Fibroblast of mammary gland (primary cell): ENCODE data around the gene NRXN3.
"Not testable (repeated sequence)": the region's sequence is repeated elsewhere in the genome, so short reads cannot be mapped to it uniquely, and the experiment has no call there.

Experiments
- DNase-seq: peaks from one replicate; pipeline ENCODE4 v3.0.0-alpha.2; 2010; ENCODE audit warnings: low read depth
- H3K4me3 ChIP-seq: 2 replicates; pipeline ENCODE4 v1.5.1; 2011; ENCODE audit warnings: low read depth, mild to moderate bottlenecking, low read length, moderate library complexity; ENCODE audit not compliant: control insufficient read depth
- TF ChIP-seq, protein P1 (sequence below): conservative IDR thresholded peaks from 2 replicates; pipeline ENCODE4 v1.5.1; 2011; ENCODE audit warnings: low read depth, low read length, inconsistent platforms; ENCODE audit not compliant: control insufficient read depth, insufficient read depth

The NRXN3 gene

DNA sequence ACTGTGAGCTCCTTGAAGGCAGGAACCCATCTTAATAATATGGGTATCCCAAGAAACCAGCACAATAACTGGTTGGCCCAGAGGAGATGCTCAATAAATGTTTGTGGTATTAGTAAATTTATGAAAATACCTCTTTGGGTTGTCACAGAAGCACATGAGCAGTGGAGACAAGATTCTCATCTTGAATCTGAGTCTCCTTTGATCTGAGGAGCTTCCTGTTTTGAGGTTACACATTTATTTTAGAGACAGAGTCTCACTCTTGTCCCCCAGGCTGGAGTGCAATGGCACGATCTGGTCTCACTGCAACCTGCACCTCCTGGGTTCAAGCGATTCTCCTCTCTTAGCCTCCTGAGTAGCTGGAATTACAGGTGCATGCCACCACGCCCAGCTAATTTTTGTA lies 247.4 kb downstream of the NRXN3 start:
- TF ChIP-seq, protein P1, sequence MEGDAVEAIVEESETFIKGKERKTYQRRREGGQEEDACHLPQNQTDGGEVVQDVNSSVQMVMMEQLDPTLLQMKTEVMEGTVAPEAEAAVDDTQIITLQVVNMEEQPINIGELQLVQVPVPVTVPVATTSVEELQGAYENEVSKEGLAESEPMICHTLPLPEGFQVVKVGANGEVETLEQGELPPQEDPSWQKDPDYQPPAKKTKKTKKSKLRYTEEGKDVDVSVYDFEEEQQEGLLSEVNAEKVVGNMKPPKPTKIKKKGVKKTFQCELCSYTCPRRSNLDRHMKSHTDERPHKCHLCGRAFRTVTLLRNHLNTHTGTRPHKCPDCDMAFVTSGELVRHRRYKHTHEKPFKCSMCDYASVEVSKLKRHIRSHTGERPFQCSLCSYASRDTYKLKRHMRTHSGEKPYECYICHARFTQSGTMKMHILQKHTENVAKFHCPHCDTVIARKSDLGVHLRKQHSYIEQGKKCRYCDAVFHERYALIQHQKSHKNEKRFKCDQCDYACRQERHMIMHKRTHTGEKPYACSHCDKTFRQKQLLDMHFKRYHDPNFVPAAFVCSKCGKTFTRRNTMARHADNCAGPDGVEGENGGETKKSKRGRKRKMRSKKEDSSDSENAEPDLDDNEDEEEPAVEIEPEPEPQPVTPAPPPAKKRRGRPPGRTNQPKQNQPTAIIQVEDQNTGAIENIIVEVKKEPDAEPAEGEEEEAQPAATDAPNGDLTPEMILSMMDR = no peak
- no peak overlapping the region for H3K4me3 ChIP-seq
- DNase-seq = no peak

DNA sequence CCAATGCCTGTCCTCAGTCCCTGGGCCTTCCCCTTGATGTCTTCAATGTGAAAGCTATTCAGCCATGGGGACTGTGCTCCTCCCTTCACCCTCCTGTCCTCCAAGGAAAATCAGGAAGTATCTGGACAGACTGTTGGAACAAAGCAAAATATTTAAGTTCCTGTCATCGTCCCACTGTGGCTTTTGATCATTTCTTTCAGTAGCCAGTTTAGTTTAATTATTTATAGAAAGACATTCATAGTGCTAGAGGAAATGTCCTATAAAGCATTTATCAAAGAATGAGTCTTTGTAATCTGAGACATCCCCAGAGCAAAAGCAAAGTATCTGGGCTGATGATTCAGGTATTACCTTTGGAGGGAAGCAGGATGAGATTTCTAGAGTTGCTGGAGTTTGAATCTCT lies 254.1 kb downstream of the NRXN3 start:
- TF ChIP-seq, protein P1 = no peak
- no peak for DNase-seq
- no peak overlapping the region for H3K4me3 ChIP-seq

DNA sequence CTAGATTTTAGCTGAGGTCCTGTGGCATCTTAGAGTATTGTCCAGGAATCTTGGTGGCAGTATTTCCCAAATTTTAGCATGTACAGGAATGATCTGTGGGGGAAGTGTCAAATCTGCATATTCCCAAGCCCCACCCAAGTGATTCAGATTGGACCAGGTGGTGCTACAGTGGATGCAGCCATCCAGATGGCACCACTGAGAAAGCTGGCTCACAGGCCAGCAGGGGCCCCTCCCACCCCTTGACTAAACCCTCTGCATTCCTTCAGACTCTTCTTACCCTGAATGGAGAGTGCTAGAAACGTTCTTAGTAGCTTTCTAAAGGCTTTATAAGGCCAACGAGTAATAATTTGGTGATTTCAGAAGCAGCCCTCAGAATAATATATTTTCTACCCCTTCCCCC lies 255.2 kb downstream of the NRXN3 start:
- no peak overlapping the region for H3K4me3 ChIP-seq
- peak; percentile 20 for DNase-seq
- TF ChIP-seq, protein P1 = no peak

DNA sequence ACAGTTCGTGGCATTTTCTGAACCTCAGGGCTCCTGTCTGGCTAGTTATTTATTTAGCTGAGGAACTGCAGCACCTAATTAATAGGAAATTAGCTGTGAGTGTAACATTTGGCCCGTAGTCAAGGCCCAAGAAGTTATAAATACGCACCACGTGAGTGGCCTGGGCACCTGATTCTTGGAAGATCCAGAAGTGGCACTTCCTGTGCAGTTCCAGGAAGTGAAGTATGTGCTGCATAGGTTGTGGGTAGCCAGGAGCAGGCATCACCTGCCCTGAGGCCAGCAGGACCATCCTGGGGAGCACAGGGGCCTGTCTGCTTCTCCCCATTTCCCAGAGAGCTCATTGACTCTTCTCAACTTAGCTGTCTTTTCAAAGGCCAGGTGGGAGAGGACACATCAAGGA lies 255.6 kb downstream of the NRXN3 start:
- TF ChIP-seq, protein P1 = no peak
- no peak for DNase-seq
- H3K4me3 ChIP-seq = no peak overlapping the region

DNA sequence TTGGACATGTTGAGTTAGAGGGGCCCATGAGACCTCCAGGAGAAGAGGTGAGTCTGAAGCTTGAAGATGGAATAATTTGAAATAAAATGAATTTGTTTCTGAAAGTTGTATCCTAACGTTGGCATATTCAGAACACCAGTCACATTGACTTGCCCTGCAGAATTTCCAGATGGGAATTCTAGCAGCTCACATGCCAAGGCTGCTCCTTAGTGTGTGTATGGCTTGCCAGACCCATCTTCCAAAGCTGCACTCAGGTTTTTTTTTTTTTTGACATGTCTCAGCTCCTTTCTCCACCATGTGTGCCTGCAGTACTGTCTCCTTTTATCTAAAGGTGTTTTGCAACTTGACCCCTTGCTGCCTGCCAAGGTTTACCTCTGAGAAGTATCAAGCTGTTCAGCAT lies 261.9 kb downstream of the NRXN3 start:
- DNase-seq = no peak
- TF ChIP-seq, protein P1 = no peak
- no peak overlapping the region for H3K4me3 ChIP-seq

DNA sequence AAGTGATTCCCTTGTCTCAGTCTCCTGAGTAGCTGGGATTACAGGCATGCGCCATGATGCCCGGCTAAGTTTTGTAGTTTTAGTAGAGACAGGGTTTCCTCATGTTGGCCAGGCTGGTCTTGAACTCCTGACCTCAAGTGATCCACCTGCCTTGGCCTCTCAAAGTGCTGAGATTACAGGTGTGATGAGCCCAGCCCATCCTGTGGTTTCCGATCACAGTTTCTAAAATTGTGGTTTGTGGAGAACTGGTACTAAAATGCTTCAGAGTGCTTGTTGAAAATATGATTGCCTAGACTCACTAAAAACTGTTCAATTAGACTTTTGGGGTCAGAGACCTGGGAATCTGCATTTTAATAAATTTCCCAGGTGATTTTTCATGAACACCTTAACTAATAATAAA lies 267.3 kb downstream of the NRXN3 start:
- DNase-seq, H3K4me3 ChIP-seq: not testable (repeated sequence)

DNA sequence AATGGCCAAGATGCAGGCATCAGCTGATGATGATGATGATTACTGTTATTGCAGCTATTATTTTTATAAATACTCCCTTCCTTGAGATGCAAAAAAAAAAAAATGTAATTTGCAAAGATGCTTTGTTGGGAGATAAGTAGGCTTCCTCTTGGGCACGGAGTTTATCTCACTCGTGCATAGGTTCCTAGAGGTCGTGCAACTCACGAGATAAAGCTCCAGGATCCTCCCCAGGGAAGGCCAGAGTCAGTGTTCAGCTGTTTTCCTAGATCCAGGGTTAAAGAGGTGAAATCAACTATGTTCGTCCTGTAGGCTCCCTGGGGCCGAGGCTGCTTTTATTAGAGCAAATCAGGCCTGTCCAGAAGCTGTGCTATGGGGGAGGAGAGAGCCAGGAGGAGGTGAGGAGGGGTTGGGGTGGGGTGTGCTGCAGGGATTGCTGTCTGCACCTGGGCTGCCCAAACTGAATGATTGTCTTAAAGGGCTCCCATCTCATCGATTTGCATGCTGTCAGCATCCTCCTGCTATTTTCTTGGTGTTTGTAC lies 270.3 kb downstream of the NRXN3 start:
- DNase-seq = no peak
- TF ChIP-seq, protein P1 = no peak
- no peak overlapping the region for H3K4me3 ChIP-seq
